Heart left ventricle (tissue), 16 donors: ENCODE results near the gene MARS1. TPM values are rescaled to one million over a fixed set of nuclear protein-coding genes. Genes with fewer than 3 reads are reported as not detected.
"Not testable (repeated sequence)": the region's sequence is repeated elsewhere in the genome, so short reads cannot be mapped to it uniquely, and the experiment has no call there.

Experiments
- ATAC-seq, 4 donors: fragments of 200-7000 bp; cut with Tn5 transposase; one replicate each; pipeline ENCODE4 v1.9.1; 2020 to 2022; ENCODE audit warnings: moderate library complexity in 4 of 4, mild to moderate bottlenecking in 3 of 4, moderate number of reproducible peaks in 1 of 4
- DNase-seq, 5 donors: peaks; one replicate each; pipeline ENCODE4 v3.0.0-alpha.2; 2020
- H3K27ac ChIP-seq, 12 donors: fragments of 200-600 bp; sonication (generic) in 4 of 12; one replicate each; pipeline versions ENCODE4 v1.5.0 to v1.8.0; 2016 to 2022; ENCODE audit warnings: mild to moderate bottlenecking in 2 of 12
- H3K27me3 ChIP-seq, 9 donors: fragments of 200-600 bp; sonication (generic) in 2 of 9; one replicate each; pipeline versions ENCODE4 v1.5.1 to v1.8.0; 2016 to 2022; ENCODE audit warnings: mild to moderate bottlenecking in 3 of 9
- H3K36me3 ChIP-seq, 9 donors: fragments of 200-600 bp; sonication (generic) in 2 of 9; one replicate each; pipeline versions ENCODE4 v1.5.0 to v1.8.0; 2018 to 2022; ENCODE audit warnings: mild to moderate bottlenecking in 2 of 9
- H3K4me1 ChIP-seq, 12 donors: fragments of 200-600 bp; sonication (generic) in 4 of 12; one replicate each; pipeline versions ENCODE4 v1.5.0 to v1.8.0; 2016 to 2022; ENCODE audit warnings: mild to moderate bottlenecking in 3 of 12
- H3K4me3 ChIP-seq, 12 donors: fragments of 200-600 bp; sonication (generic) in 4 of 12; one replicate each; pipeline versions ENCODE4 v1.5.0 to v1.8.0; 2017 to 2022; ENCODE audit warnings: mild to moderate bottlenecking in 9 of 12, moderate library complexity in 4 of 12
- H3K9me3 ChIP-seq, 12 donors: fragments of 200-600 bp; sonication (generic) in 4 of 12; one replicate each; pipeline versions ENCODE4 v1.5.0 to v1.8.0; 2016 to 2022; ENCODE audit warnings: mild to moderate bottlenecking in 1 of 12
- POLR2A ChIP-seq, 2 donors: fragments of 450-650 bp; IDR thresholded peaks; one replicate each; pipeline ENCODE4 v1.6.1; 2017; ENCODE audit warnings: antibody characterized with exemption in 2 of 2, mild to moderate bottlenecking in 2 of 2, moderate library complexity in 2 of 2
- WGBS, 4 donors: extraction: QIAGEN DNeasy Blood & Tissue Kit in 2 of 4; methylation state at CpG; one replicate each; pipeline versions ENCODE4 v1.1.5 to v1.1.7; 2013 to 2018; 5-methylcytosine and 5-hydroxymethylcytosine counted together
- intact Hi-C, 10 donors: fragments of 100-400 bp; cut with DNase I; formaldehyde crosslinking; loops; one replicate each; pipeline versions ENCODE4 v1.11.1 to v1.14.2; 2022
- polyA plus RNA-seq, 2 donors: library from polyadenylated mRNA; stranded (reverse); fragments of 200-250 nt; gene quantifications; one replicate each; pipeline ENCODE4 v1.2.3, GENCODE V29; 2013
- total RNA-seq, 9 donors: library from RNA; depleted of rRNA in 2 of 9; stranded (reverse); fragments of >200 nt in 2 of 9; fragmentation: NEBNext Ultra II Directional in 3 of 9; extraction: Animal tissue kit (Norgen Biotek cat#: 25700) in 3 of 9; gene quantifications; one replicate each; pipeline versions ENCODE4 v1.1.0 to v1.2.4, GENCODE V29; 2016 to 2023
- TF ChIP-seq, protein P1 (sequence below), 12 donors: fragments of 200-600 bp; sonication (generic) in 4 of 12; IDR thresholded peaks; one replicate each; pipeline versions ENCODE4 v1.5.0 to v1.8.0; 2018 to 2022; ENCODE audit warnings: antibody characterized with exemption in 12 of 12, mild to moderate bottlenecking in 5 of 12
- donor health status: ischemic (EF 13 %, LVEDD 7.1; RV severe dilation, severe dysfunction).
- donor health status: healthy with polysubstance abuse.
- donor health status: DM: no; HTN: yes; CAD: no.
- donor health status: DM: no; HTN: no; CAD: no.
- donor health status: ischemic (EF 25% LVEDD 6.9; RV normal size, moderate dysfunction).
- donor health status: ischemic (EF 25% LVEDD 5.7; RV mildly dilated, moderate dysfunction).
- donor health status: healthy.
- donor health status: DM: yes; HTN: yes; CAD: no.
- donor health status: ischemic (EF 35%, LVEDD 5.7; RV mildly dilated, moderate dysfunction).
- donor health status: nonischemic (EF 11% LVEDD 7.7; RV severe dilation, severe dysfunction).
- donor health status: DM: yes; HTN: yes; CAD: no.
- donor health status: PGD.
- donor health status: ischemic (EF 29% LVEDD 5.4; RV normal size, mild dysfunction).
- donor health status: nonischemic (EF 23%, LVEDD 6.1; RV moderate dilation, normal function).

The MARS1 gene
- total and polyA plus RNA-seq, 11 donors, result 36.8 to 109 (median 74.9) TPM

DNA sequence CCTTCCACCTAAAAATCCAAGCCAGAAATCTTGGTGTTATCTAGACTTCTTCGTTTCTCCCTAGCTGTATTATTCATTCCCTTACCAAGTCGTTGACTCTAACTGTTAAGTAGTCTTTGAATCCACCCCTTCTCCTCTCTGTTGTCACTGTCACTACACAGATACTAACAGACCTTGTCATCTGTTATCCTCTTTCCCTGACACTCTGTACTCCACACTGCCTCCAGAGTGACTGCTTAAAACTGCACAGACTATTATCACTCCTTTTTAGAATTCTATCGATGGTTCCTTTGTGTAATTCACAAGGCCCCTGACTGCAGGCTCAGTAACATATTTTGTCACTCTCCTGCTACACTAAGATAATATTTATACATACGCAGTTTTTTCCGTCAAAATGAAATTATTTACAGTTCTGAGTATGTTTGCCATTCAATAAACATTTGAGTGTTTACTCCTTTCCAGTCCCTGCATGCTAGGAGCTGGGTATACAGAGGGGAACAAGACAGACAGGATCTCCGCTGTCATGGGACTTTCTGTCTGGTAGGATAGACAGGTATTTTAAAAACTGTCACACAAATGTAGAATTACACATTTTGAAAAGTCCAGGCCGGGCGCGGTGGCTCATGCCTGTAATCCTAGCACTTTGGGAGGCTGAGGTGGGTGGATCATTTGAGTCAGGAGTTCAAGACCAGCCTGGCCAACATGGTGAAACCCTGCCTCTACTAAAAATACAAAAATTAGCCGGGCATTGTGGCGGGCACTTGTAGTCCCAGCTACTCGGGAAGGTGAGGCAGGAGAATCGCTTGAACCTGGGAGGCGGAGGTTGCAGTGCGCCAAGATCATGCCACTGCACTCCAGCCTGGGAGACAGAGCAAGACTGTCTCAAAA, 3.8 kb downstream of the MARS1 start:
- intact Hi-C loops, result no loop called here
- TF ChIP-seq, protein P1, sequence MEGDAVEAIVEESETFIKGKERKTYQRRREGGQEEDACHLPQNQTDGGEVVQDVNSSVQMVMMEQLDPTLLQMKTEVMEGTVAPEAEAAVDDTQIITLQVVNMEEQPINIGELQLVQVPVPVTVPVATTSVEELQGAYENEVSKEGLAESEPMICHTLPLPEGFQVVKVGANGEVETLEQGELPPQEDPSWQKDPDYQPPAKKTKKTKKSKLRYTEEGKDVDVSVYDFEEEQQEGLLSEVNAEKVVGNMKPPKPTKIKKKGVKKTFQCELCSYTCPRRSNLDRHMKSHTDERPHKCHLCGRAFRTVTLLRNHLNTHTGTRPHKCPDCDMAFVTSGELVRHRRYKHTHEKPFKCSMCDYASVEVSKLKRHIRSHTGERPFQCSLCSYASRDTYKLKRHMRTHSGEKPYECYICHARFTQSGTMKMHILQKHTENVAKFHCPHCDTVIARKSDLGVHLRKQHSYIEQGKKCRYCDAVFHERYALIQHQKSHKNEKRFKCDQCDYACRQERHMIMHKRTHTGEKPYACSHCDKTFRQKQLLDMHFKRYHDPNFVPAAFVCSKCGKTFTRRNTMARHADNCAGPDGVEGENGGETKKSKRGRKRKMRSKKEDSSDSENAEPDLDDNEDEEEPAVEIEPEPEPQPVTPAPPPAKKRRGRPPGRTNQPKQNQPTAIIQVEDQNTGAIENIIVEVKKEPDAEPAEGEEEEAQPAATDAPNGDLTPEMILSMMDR (IDR thresholded peaks at IDR 0.05), result no peak
- TF ChIP-seq POLR2A (IDR thresholded peaks at IDR 0.05), result no peak
- no peaks in the 10 kb centered on the region for H3K27me3 ChIP-seq
- no peak overlapping the region for H3K4me3 ChIP-seq
- H3K4me1 ChIP-seq, result peaks cover 6 to 20% (median 10%) of the 10 kb centered on the region in 12 donors
- H3K9me3 ChIP-seq, result no peaks in the 10 kb centered on the region
- no peak for ATAC-seq
- no peak overlapping the region for H3K27ac ChIP-seq
- H3K36me3 ChIP-seq, result peaks cover 0 to 57% (median 51%) of the 10 kb centered on the region in 9 donors
- WGBS, 4 donors, result 88 to 90% (median 89%) methylated on average over 15 of the region's 15 CpGs
- DNase-seq, result no peak

DNA sequence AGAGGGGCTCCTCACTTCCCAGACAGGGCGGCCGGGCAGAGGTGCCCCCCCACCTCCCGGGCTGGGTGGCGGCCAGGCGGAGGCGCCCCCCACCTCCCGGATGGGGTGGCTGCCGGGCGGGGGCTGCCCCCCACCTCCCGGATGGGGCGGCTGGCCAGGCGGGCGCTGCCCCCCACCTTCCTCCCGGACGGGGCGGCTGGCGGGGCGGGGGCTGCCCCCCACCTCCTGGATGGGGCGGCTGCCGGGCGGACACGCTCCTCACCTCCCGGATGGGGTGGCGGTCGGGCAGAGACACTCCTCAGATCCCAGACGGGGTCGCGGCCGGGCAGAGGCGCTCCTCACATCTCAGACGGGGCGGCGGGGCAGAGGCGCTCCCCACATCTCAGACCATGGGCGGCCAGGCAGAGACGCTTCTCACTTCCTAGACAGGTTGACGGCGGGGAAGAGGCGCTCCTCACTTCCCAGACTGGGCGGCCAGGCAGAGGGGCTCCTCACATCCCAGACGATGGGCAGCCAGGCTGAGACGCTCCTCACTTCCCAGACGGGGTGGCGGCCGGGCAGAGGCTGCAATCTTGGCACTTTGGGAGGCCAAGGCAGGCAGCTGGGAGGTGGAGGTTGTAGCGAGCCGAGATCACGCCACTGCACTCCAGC, 7.3 kb downstream of the MARS1 start:
- H3K9me3 ChIP-seq, H3K4me3 ChIP-seq, ATAC-seq, H3K27me3 ChIP-seq, intact Hi-C loops, H3K4me1 ChIP-seq, H3K27ac ChIP-seq, DNase-seq: not testable (repeated sequence)
- WGBS, 4 donors, result 94 to 98% (median 97%) methylated on average over 15 to 46 of the region's 48 CpGs
- peaks cover 0 to 80% (median 72%) of the 10 kb centered on the region in 9 donors for H3K36me3 ChIP-seq

DNA sequence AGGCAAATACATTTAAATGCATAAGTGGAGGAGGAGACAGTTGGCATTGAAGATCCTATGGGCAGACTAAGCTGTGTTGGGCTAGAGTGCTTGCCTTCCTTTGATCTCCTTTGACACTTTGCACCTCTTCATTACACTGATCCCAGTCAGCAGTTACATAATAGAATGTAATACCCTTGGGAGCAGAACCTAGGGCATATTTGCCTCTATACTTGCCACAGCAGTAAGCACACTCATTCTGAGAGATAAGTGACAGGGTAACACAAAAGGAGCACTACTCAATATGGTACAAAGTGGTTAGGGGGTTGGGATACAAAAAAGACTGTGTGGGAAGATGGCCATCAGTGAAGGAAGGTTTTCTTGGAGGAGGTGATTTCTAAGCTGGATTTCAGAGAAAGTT, 9.0 kb downstream of the MARS1 start:
- ATAC-seq (no peak), DNase-seq (no peak)
- Histone ChIP-seq H3K36me3 (peaks cover 0 to 80% (median 72%) of the 10 kb centered on the region in 9 donors), H3K4me1 (no peaks in the 10 kb centered on the region), H3K27ac (no peak overlapping the region), H3K9me3 (no peaks in the 10 kb centered on the region), H3K4me3 (no peak overlapping the region), H3K27me3 (no peaks in the 10 kb centered on the region)
- intact Hi-C loops, result no loop called here
- TF ChIP-seq, protein P1 (IDR thresholded peaks at IDR 0.05), result no peak
- no peak for TF ChIP-seq POLR2A (IDR thresholded peaks at IDR 0.05)

DNA sequence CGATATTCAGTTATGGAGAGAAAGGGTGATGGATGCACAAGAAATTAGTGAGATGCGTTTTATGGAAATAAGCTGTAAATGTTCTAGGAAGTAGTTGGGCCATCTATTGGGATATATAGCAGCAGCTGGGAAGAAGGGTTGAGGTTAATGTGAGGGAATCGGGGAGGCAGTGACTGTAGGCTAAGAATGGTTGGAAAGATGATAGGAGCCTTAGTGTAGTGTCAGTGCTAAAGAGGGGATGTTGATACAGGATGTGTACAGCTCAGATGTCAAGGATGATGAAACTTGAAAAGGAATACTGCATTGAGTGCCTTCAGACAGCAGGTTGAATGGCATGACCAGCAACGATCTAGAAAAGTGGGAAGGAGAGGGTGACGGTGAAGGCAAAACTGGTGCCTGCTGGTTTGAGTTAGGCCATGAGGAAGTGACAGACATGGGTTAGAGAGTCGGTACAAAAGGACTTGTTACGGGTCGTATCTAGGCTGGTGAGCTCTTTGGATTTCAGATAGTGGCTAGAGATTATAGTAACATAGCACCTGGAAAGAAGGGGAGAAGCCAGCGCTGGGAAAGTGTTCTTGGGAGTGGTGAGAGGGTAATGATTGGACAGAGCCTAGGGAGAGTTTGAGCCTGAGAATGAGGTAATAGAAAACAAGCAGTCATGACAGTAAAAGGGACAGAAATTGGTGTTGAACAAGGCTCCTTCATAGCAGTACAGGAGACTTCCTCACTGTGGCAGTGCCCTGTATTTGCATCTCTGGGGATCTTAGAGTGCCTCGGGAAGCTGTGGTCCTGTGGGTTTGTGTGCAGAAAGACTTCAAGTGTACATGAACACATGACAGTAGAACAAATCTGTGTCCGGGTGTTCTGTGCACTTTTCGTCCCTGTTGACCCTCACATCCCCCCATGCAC, 9.6 kb downstream of the MARS1 start:
- intact Hi-C loops, result no loop called here
- WGBS, 4 donors, result 92 to 94% (median 93%) methylated on average over 12 of the region's 12 CpGs
- no peak overlapping the region for H3K27ac ChIP-seq
- ATAC-seq (no peak), DNase-seq (no peak)
- H3K4me1 ChIP-seq, result no peaks in the 10 kb centered on the region
- H3K4me3 ChIP-seq, result no peak overlapping the region
- H3K9me3 ChIP-seq, result no peaks in the 10 kb centered on the region
- H3K36me3 ChIP-seq, result peaks cover 0 to 81% (median 72%) of the 10 kb centered on the region in 9 donors
- no peak for TF ChIP-seq POLR2A (IDR thresholded peaks at IDR 0.05)
- TF ChIP-seq, protein P1 (IDR thresholded peaks at IDR 0.05), result no peak
- no peaks in the 10 kb centered on the region for H3K27me3 ChIP-seq
